ENCODE data around the gene CIROP.
A peak's percentile ranks its signal among the peaks of the same experiment; 100 is the strongest.
"Not testable (repeated sequence)": the region's sequence is repeated elsewhere in the genome, so short reads cannot be mapped to it uniquely, and the experiment has no call there.

CIROP gene

DNA sequence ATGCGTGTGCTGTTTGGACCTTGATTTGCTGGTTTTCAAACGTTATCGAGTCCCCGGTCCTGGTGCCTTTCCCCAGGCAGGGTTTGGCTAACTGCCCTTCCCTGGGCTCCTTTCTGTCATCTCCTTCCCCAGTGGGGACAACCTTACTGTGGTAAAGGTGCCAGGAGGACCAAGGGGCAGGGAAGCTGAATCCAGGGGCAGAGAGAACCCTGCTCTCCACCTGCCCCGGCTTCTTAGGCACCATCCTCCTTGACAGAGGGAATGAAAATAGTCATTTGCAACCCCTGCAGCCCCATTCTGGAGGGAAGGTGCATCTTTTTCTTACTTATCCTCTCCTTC, 9.3 kb upstream of the CIROP start:
- no peak for DNase-seq (ENCODE audit: low read depth in 2 of 2)

DNA sequence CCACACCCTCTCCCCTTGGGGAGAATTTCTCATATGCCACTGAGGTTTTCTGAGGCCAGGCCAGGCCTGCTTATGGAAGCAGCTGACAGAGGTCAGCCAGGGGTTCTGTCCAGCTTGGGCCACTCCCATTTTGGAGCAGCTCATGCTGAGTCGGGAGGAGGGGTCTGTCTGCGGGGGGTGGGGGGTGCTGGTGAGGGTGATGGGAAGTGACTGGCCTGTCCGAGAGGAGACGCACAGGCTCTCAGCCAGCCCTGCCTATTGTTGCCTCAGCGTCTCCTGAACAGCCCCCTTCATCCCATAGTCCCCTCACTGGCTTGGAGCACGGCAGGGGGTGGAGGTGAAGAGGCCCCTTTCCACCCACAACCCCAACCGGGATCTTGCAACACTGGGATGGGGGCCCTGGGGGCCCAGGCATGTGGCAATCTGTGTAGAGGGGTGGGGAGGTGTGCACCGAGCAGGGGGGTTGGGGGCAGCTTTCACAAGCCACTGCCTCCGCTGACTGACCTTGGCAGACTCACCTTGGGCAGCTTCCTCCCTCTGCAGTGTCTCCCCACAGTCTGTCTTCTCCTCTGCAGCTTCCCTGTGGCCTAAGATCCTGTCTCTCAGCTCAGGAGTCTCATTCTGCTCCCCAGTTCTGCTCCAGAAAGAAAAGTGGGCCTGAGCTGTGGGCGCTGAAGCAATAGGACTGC, 8.8 kb upstream of the CIROP start:
- no peak for DNase-seq (ENCODE audit: low read depth in 2 of 2)

DNA sequence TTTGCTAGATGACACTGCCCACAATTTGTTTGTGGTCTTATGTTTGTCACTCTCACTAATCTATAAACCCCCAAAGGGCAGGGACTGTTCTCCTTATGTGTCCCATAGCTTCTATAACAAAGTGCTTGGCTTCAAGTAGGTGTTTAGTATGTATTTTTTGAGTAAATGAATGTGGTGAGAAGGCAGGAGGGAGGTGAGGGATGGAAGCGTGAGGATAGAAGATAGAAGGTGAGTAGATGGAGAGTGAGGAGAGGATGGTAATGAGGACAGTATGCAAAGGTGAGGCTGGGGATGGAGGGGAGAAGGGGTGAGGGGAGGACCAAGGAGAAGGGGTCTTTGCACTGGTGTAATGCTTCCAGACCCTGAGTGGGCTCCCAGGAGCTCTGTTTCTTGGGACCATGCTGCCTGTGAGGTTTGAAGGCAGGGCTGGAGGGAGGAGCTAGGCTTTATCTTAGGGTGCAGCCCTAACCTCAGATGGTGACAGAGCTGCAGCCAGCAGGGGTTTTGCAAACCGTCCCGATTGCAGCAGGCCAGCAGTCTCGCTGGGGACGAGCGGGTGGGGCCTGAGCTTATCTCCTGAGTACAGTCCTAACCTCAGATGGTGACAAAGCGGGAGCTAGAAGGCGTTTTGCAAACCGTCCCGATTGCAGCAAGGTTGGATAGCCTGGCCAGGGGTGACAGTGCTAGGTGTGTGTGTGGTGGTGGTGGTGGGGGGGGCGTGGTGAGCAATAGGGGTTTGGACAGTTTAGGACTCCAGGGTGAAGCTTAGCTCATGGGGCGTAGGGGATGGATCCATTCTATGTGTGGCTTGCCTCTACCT, 7.8 kb upstream of the CIROP start:
- no peak for DNase-seq (ENCODE audit: low read depth in 2 of 2)

DNA sequence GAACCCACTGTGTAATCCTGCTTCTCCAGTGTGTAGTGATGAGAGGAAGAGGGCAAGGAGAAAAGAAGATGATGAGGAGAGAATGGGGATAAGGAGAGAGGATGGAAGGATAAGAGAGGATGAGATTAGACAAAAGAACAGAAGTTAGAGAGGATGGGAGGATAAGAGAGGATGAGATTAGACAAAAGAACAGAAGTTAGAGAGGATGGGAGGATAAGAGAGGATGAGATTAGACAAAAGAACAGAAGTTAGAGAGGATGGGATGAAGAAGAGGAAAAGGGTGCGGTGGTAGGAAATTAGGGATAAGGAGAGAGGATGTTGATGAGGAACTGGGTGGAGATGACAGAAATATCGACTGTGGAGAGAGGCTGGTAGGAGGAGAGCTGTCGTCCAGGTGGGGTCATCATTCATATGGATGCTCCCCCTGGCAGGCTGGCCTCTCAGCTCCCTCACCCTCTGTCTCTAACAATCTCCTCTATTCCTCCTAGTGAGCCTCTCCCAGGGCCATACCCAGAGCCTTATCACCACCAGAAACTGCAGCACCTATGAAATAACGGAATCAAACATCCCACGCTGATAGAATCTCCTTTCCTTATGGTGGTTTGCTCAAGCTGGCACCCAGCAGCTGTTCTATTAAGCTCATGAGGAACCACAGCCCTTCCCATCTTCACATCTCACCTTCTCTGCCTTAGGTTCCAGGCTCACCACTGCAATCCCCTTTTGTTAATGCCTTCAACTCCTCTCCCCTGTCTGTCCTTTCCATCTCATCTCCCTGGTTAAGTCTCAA, 6.0 kb upstream of the CIROP start:
- DNase-seq (ENCODE audit: low read depth in 2 of 2): no peak

DNA sequence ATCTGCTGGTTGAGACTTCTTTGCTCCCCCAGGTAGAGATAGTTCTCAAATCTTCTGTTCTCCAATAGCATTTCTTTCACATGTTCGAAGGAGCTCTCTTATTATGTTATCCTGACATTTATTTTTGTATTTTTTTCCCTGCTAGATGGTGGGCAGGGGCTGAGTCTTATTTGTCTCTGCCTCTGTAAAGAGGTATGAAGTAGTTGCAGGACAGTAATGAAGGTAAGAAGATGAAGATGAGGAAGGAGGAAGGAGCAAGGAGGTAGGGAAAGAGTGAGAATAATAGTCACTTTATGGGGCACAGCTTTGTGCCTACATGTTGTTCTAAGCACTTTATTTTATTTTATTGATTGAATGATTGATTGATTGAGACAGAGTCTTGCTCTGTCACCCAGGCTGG, 5.0 kb upstream of the CIROP start:
- no peak for DNase-seq (ENCODE audit: low read depth in 2 of 2)

DNA sequence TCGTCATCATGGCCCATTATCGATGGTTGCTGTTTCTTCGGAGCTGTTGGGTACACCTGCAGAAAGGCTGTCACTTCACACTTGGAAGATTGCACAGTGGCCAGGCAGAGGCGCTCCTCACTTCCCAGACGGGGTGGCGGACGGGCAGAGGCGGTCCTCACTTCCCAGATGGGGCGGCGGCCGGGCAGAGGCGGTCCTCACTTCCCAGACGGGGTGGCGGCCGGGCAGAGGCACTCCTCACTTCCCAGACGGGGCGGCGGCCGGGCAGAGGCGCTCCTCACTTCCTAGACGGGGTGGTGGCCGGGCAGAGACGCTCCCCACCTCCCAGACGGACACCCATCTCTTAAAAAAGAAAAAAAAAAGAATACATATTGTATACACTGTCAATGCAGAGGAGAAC, 3.4 kb upstream of the CIROP start:
- DNase-seq (ENCODE audit: low read depth in 2 of 2): not testable (repeated sequence)

DNA sequence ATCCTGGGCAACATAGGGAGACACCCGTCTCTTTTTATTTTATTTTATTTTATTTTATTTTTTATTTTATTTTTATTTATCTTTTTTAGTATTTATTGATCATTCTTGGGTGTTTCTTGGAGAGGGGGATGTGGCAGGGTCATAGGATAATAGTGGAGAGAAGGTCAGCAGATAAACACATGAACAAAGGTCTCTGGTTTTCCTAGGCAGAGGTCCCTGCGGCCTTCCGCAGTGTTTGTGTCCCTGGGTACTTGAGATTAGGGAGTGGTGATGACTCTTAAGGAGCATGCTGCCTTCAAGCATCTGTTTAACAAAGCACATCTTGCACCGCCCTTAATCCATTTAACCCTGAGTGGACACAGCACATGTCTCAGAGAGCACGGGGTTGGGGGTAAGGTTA, 2.8 kb upstream of the CIROP start:
- not testable (repeated sequence) for DNase-seq (ENCODE audit: low read depth in 2 of 2)

DNA sequence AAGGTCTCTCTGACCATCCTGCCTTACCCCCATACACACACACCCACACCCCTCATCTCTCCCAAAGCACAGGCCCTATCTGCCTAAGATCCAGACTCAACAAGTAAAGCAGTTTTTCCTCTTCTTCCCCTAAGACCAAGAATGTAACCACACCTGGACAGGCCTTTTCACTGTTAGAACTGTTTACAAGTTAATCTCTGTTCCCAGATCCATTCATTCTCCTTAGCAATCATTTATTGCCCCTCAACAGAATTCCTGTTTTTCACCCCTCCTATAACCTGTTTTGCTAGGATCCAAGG, 1.9 kb upstream of the CIROP start:
- DNase-seq (ENCODE audit: low read depth in 2 of 2): no peak

DNA sequence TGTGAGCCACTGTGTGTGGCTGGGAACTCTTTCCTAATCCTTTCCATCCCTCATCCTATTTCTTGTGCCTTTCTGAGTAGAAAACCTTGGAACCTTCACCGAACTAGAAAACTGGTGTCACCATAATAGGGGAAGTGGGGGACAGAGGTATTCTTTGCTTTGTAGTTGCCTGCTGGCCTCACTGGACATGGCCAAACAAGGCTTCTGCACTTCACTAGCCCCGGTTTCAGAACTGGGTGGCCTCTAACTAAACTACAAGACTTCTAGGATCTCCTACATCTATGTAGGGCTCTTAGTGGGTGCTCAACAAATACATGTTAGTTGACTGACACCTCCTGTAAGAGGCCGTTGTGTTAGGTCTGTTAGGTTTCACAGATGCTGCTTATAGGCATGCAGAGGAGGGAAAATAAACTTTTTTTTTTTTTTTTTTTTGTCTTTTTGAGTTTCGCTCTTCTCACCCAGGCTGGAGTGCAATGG, 597 bp upstream of the CIROP start:
- no peak for DNase-seq (ENCODE audit: low read depth in 2 of 2)

DNA sequence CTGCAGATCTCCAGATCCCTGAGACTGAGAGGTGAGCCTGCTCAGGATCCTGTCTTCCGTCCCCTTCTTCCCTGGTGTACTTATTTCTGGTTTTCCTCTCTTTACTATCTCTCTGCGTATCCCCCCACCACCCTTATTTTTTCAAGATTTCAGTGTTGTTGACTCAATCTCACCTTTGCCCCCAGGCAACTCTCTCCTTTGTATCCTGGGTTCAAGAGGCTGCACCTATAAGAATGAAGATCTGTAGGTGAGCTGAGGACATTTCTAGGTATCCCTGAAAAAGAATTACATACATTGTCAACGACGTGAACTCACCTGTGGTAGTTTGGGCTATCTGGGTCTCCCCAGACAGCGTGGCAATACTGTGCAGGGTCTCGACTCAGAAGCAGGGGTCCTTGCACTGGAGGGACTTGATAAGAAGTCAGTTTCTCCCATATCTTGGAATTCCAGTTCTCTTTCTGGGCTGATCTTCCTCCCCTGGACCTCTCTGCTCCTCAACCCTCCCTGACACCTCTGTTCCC, 659 bp downstream of the CIROP start:
- no peak for DNase-seq (ENCODE audit: low read depth in 2 of 2)

DNA sequence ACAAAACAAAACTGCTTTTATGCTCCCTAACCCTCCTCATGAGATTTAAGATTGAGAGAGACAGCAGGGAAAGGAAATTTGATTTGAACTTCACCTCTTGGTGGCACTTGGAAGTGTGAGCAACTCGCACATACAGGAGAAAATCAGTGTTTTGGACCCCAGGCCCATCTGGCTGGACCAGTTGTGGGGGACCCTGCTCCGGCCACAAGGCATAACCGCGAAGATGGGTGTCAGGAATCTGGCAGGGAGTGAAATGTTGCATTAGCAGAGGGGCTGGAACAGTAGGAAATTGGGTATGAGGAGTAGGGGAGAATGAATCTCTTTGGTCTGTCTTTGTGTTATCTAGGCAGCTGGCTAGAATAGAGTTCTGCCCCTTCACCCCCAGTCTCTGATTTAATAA, 1.2 kb downstream of the CIROP start:
- no peak for DNase-seq (ENCODE audit: low read depth in 2 of 2)

DNA sequence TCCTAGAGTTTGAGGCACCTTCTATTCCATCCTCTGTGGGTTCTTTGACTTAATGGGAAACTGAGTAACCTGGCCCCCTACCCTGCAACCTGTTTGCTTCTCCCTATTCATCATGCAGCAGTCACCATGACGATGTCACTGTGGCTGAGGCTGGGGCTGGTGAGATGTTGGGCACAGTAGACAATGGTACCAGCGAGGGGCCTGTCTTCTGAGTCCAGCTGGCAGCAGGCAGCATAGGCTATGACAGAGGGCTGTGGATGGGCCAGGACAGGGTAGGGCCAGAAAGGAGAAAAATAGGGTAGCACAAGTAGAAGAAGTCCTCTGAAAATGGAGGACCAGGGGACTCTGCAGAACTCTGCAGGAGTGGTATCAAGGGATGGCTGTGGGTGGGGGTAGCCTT, 2.0 kb downstream of the CIROP start:
- no peak for DNase-seq (ENCODE audit: low read depth in 2 of 2)

DNA sequence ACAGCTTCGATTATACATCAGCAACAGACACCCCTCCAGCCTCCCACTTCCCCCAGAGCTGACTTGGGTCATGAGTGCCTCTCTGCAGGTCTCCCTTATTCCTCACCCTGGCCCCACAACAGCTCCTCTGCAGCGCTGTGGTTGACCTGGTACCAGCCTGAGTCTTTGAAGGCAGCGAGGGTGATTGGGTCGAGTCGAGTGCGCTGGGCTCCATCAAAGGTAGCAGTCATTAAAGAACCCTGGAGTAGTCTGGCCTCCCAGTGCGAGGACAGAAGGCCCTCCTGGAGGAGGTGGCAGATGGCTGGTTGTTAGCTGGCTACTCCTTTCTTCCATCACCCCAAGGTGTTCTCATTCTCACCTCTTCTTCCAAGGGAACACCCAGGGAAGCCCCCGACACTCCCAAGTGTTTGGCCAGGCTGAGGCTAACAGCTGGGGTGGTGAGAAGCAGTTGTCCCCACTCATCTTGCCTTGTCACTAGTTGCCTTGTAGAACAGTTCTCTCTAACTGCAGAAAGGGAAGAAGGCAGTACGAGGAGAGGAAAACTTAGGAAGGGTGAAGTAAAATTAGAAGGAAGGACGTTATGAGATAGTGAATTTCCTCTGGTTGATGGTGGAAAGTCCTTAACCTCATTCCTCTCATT, 2.7 kb downstream of the CIROP start:
- DNase-seq (ENCODE audit: low read depth in 2 of 2): no peak

DNA sequence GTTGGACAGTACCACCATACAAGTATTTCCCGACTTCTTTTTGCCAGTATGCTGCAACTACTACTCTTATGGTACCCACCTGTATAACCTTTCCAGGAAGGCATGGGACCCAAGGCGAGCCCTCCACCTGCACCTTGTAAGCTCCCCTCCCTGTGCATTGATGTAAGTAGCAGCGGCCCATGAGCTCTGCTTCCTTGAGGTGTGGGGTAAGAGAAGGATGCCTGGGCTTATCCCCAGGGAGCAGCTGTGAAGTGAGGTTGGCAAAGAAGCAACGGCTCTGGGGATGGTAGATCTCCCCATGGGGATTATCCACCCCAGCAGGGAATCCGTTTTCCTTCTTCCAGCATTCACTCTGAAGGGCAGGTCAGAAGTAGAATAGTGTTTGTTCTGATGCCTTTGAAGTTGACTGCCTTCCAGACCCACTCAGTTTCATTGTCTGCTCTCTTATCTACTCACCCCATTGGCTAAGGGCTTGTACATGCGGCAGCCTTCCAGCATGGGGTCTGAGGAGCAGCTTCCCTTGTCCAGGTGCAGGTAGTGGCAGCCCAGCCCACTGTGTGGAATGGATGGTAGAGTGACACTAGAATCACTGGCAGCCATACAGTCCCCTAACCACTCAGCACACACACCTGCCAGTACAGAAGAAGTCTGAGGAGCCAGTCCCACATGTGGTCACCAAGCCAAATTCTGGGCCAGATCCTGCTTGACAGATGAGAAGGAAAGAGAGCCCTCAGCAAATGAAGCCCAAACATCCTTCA, 3.4 kb downstream of the CIROP start:
- no peak for DNase-seq (ENCODE audit: low read depth in 2 of 2)

DNA sequence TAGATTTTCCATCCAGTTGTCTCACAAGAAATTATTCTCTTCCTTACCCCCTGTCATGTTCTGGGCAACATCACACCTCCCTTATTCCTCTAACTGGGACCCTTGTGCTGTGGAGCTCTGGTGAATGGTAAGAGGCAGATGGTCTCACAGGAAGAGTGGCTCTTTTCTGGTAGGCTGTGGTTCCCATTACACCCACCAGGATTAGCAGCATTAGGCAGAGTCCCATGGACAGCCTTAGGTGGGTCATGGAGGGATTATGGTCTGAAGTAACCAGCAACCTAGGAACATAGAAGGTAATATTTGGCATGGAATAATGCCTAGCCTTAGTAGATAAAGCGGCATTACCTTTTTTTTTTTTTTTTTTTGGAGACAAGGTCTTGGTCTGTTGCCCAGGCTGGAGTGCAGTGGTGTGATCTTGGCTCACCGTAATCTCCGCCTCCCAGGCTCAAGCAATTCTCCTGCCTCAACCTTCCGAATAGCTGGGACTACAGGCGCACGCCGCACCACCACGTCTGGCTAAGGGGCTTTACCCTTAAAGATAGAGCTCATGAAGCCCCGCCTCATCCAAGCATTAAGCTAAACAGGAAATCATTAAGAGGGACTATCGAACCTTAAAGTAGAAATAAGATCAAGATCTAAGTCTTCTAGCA, 5.5 kb downstream of the CIROP start:
- DNase-seq (ENCODE audit: low read depth in 2 of 2): no peak

DNA sequence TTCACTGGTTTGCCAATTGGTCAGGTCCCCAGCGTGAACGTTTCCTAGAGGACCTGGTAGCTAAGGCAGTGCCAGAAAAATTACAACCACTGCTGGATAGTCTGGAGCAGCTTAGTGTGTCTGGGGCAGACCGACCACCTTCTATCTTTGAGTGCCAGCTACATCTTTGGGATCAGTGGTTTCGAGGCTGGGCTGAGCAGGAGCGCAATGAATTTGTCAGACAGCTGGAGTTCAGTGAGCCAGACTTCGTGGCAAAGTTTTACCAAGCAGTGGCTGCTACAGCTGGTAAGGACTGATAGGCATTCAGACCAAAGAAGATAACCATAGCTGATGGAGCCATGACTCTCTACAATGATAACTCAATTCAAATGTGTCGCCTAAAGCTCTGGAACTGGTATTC, 7.0 kb downstream of the CIROP start:
- DNase-seq (ENCODE audit: low read depth in 2 of 2): no peak

DNA sequence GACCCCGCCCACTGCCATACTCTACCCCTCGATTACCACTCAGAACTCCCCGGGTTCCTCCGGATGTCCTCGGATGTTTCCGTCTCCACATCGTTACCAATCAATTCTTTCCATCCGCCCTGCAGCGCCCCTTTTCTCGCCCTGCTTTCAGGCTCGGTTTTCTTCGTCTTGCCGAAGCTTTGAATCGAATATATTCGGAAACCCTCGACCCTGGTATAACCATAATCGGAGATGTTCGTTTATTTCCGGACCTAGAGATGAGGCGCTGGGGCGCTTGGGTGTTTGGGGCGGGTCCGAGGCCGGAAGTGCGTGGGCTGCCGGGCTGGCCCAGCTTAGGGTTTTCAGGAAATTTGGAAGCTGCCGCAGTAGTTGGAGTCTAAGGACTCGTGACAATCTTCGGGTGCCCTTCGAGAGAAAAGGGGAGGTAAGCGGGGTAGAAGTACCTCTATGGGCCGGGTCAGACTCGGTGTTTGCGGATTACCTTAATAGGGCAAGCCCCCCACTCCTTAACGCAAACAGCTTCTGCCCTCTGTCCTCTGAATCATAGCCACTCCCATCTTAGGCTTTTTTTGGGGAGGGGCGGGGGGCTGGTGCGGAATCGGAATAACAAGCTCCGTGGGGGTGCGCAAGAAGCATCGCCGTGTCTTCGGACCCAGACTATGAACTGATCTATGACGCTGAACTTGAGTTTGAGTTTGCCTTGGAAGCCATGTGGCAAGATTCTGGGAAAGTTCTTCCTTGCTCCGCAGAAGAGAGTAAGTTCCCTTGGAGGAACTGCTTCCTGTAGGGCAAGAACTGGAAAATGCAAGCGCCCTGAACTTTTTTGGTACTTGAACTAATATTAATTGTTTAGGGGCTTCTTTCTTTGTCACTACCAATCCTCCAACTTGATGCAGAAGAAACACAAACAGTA, 9.3 kb downstream of the CIROP start, which contains the start of gene C14orf119:
C14orf119 (plus strand) TSS at position 310 of the 913 bp plus-strand sequence. CDS start 2,154 bp downstream, outside the sequence.
- peak; percentile 99 to 100 for DNase-seq (ENCODE audit: low read depth in 2 of 2)

DNA sequence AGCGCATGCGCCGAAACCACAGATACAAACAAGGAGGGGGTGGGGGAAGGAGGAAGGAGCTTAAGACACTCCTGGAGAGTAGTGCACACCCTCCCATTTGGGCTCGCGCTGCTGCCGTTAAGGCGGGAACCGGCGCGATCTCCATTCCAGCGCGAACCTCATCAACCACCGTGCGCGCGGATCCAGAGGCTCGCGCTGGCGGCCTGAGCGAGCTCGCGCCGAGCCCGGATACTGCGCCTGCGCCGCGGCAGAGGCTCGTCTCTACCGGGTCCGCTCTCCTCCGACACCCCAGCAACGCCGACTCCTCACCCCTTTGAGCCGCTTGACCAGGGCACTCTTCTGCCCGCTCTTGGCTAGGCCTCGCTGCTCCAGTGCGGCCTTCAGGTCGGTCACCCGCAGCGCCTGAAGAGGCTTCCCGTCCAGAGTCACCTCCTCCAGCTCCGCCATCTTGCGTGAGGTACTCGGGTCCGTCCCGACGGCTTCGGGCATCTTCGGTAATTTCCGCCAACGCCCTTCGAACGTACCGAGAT, 10.1 kb downstream of the CIROP start, which contains the start of gene ACIN1:
ACIN1 (minus strand) TSS at position 471 of the 530 bp plus-strand sequence; CDS start at position 447, 24 bp downstream.
- DNase-seq (ENCODE audit: low read depth in 2 of 2): peak; percentile 62 to 67

DNA sequence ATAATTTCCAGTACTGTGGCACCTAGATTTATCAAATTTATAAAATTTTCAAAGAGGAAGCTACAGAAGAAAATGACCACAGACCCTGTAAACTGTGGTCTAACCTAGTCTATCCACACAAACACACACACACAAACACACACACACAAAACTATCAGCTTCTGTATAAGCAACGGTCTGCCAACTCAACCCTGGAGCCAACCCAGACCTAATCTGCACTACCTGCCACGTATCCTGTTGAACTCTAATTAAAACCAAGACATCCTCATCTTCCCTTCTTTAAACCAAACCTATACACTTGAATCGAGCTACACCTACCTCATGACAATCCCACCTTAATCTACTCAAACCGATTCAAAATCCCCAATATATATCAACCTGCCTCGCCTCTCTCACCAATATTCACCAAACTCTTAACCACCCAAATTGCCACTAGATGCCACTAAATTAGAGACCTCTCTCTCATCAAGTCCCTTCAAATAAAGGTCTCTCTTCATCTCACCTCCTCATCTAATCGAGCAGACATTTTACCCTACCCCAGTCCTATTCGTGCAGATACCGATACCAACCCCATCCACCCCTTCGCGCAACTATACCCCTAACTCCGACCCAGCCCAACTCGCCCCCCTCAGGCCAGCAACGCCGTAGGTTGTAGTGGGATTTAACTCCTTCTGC, 10.7 kb downstream of the CIROP start:
- DNase-seq (ENCODE audit: low read depth in 2 of 2): no peak
